GM13977 (cell line): Measurements from ENCODE around the gene AKAP6.

Experiments
- DNase-seq: peaks from one replicate; pipeline ENCODE4 v3.0.0; 2012; ENCODE audit warnings: low spot score
- CTCF ChIP-seq: IDR thresholded peaks from 2 replicates; pipeline ENCODE4 v1.5.1; 2012; ENCODE audit warnings: mild to moderate bottlenecking, control low read depth; ENCODE audit not compliant: insufficient read depth; ENCODE audit errors: extremely low read depth, missing control alignments
- in situ Hi-C: fragments of 300-500 bp; cut with MboI; formaldehyde crosslinking; loops from one replicate; pipeline ENCODE4 v1.12.0; 2022; ENCODE audit warnings: low sequenced_read_pairs, low pct_unique_long_range_greater_than_20kb, mixed read lengths, inconsistent platforms; ENCODE audit not compliant: unreplicated experiment

Gene AKAP6

GRCh38 chr14:32330351-32331111 lies 1.4 kb downstream of the AKAP6 start:
- in situ Hi-C loops = no loop called here
- TF ChIP-seq CTCF = no peak
- no peak for DNase-seq

DNA sequence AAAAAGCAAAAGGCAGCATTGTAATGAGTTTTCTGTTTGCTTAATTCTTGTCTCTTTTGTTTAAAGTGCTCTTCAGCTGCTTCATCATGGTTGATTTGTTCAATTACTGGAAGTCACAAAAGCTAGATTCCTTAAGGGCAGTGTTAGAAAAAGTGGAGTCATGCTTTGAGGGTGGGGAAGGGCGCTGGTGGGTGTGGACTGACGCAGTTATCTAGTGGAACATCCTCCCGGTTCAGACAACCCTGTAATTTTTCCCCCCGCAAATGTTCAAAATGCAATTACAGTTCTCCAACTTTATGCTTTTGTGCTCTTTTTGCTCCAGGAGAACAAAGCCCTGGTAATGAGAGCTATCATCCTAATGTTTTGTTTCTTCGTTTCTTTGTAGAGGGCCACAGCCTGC lies 2.1 kb downstream of the AKAP6 start:
- in situ Hi-C loops = no loop called here
- TF ChIP-seq CTCF = no peak
- DNase-seq = no peak

DNA sequence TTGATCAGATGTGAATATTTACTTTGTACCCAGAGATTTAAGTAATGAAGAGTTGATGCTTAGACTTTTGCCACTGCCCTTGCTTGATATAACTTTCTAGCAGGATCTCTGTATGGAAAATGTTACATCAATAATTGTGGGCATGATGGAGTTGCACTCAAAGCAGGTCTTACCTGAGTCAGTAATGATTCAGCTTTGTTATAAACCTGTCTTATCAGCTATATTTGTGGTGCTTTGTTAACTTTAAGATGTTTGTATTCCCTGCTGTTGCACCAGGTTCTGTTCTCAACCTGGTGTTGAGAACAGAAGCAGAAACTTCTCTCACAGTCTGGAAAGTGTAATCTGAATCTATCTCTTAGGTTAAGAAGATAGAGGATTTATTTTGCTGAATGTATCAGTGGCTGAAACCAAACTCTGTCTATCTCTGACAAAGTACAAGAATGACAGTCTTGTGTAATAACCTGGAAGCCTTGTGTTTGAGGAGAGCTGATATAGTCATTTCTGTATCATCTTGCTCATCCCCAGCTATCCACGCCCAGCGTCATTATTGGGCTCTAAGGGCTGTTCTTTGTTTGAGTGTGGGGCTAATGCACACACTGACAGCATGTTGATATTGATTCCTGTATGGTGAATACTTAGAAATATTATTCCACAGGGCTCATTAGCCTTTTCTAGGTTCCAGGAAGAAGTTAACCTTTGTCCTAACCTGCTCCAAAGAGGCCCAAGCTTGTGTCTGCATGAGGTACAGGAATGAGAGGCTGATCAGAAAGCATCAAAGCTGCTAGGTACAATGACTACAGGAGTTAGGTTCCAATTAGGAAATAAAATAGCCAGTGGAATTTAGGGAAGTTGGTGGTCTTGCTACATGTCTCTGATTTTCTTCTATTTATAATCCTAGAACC lies 3.6 kb downstream of the AKAP6 start:
- in situ Hi-C loops = no loop called here
- no peak for DNase-seq
- TF ChIP-seq CTCF = no peak

GRCh38 chr14:32336702-32337101 lies 7.6 kb downstream of the AKAP6 start:
- in situ Hi-C loops = no loop called here
- DNase-seq = no peak
- no peak for TF ChIP-seq CTCF

- in situ Hi-C loops = no loop called here
- no peak for DNase-seq
- TF ChIP-seq CTCF = no peak
These were observed 8.7 kb downstream of the AKAP6 start for GRCh38 chr14:32337759-32338158.

DNA sequence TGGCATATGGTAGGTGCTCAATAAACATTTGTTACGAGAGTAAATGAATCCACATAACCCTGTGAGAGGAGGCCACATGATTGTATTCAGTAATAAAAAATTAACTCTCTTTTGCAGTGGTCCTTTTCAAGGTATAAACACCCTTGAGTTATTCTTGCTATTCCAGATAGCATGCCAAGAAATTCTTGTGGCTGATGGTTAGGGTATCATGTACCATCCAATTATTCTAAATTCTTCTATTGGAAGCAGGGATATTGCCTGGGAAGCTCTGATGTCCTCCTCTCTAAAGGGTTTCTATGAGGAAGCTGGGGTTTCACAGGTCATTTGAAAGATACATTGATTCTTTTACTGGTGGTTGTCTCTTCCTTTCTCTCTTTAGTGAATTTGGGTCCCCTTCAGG lies 10.1 kb downstream of the AKAP6 start:
- in situ Hi-C loops = no loop called here
- DNase-seq = no peak
- TF ChIP-seq CTCF = no peak
